Measurements from ENCODE around the gene MEG3. TPM values are rescaled to one million over a fixed set of nuclear protein-coding genes. Genes with fewer than 3 reads are reported as not detected.
A peak's percentile ranks its signal among the peaks of the same experiment; 100 is the strongest.

The MEG3 gene
- total and polyA plus RNA-seq, 2 experiments from 2014 or later = not detected

GRCh38 chr14:100827101-100828021, 1.4 kb downstream of the MEG3 start:
- H3K27ac Mint-ChIP-seq = no peak overlapping the region; the same call in 1 of the 2 replicates
- no peak overlapping the region for H3K4me3 ChIP-seq

GRCh38 chr14:100828031-100828769, 2.3 kb downstream of the MEG3 start:
- Histone ChIP-seq H3K27ac (ENCODE audit: low read depth) (no peak overlapping the region), H3K27me3 (ENCODE audit: insufficient read depth) (no peaks in the 10 kb centered on the region), H3K4me3 (no peak overlapping the region), H3K9me2 (ENCODE audit: insufficient read depth) (no peaks in the 10 kb centered on the region), H3K79me2 (replicated peaks; ENCODE audit: insufficient read depth) (no peaks in the 10 kb centered on the region), H3F3A (replicated peaks; ENCODE audit: low read depth) (no peaks in the 10 kb centered on the region), H3K36me3 (ENCODE audit: insufficient read depth) (no peaks in the 10 kb centered on the region), H3K4me1 (ENCODE audit: insufficient read depth) (peaks cover 9% of the 10 kb centered on the region), H4K20me1 (replicated peaks; ENCODE audit: insufficient read depth) (no peaks in the 10 kb centered on the region), H2AFZ (no peak overlapping the region), H3K4me2 (no peak overlapping the region)
- H3K4me3 Mint-ChIP-seq = no peak overlapping the region
- ATAC-seq = no peak
- peaks cover 17% of the 10 kb centered on the region for H3K27me3 Mint-ChIP-seq (ENCODE audit: insufficient read depth, low read depth, poor library complexity)
- peaks cover 31% of the 10 kb centered on the region for H3K9me3 Mint-ChIP-seq
- peaks cover 21% of the 10 kb centered on the region for H3K36me3 Mint-ChIP-seq (ENCODE audit: low read depth)
- no peak overlapping the region for H3K27ac Mint-ChIP-seq
- H3K4me1 Mint-ChIP-seq = peaks cover 34% of the 10 kb centered on the region
- no peak for DNase-seq (ENCODE audit: low spot score)
- no peak for TF ChIP-seq ETS1 (IDR thresholded peaks at IDR 0.05)
- no peak for TF ChIP-seq REST (IDR thresholded peaks at IDR 0.05; ENCODE audit: unreplicated experiment)
- peak; percentile 25 to 43 for TF ChIP-seq CTCF (conservative IDR thresholded peaks at IDR 0.05; ENCODE audit: low read depth in 2 of 2)
- TF ChIP-seq NANOG (IDR thresholded peaks at IDR 0.05; ENCODE audit: borderline replicate concordance) = no peak
- TF ChIP-seq JUNB (IDR thresholded peaks at IDR 0.05; ENCODE audit: unreplicated experiment) = no peak

More at GRCh38 chr14:100827101-100828021, 1.4 kb downstream of the MEG3 start:
- peaks cover 31% of the 10 kb centered on the region for H3K9me3 Mint-ChIP-seq
- Histone ChIP-seq H4K20me1 (replicated peaks; ENCODE audit: insufficient read depth) (no peaks in the 10 kb centered on the region), H3K36me3 (ENCODE audit: insufficient read depth) (no peaks in the 10 kb centered on the region), H3K4me2 (no peak overlapping the region), H3K79me2 (replicated peaks; ENCODE audit: insufficient read depth) (no peaks in the 10 kb centered on the region), H3F3A (replicated peaks; ENCODE audit: low read depth) (no peaks in the 10 kb centered on the region), H3K27me3 (ENCODE audit: insufficient read depth) (no peaks in the 10 kb centered on the region), H3K27ac (ENCODE audit: low read depth) (no peak overlapping the region), H2AFZ (no peak overlapping the region), H3K4me1 (ENCODE audit: insufficient read depth) (peaks cover 2% of the 10 kb centered on the region), H3K9me2 (ENCODE audit: insufficient read depth) (no peaks in the 10 kb centered on the region)
- peaks cover 14% of the 10 kb centered on the region for H3K27me3 Mint-ChIP-seq (ENCODE audit: insufficient read depth, low read depth, poor library complexity)
- H3K4me3 Mint-ChIP-seq = no peak overlapping the region
- H3K36me3 Mint-ChIP-seq (ENCODE audit: low read depth) = peaks cover 21% of the 10 kb centered on the region
- DNase-seq (ENCODE audit: low spot score) (no peak), ATAC-seq (no peak)
- H3K4me1 Mint-ChIP-seq = peaks cover 28% of the 10 kb centered on the region
- peak; percentile 17 to 22; a peak in 2 of 4 replicates for TF ChIP-seq CTCF (conservative IDR thresholded peaks at IDR 0.05; ENCODE audit: low read depth in 2 of 2)
- TF ChIP-seq CREB1 (CRISPR knock-in tag; IDR thresholded peaks at IDR 0.05; ENCODE audit: low read depth) = no peak
- no peak for TF ChIP-seq ETS1 (IDR thresholded peaks at IDR 0.05)

Data from GM23338 (cell line).